GM10248 (cell line): ENCODE data around the gene PFDN6.

Source experiments
- CTCF ChIA-PET: fragments of 300-600 bp; sonication (Branson Sonifier 250); formaldehyde crosslinking; extraction: SDS; loops from one replicate; lab custom pipeline; 2021; ENCODE audit warnings: antibody characterized with exemption; lab: Yijun Ruan, JAX
- POLR2A ChIA-PET: fragments of 350-650 bp; sonication (Branson Sonifier 250); formaldehyde crosslinking; extraction: SDS; loops from one replicate; lab custom pipeline; 2020; ENCODE audit warnings: antibody characterized with exemption; lab: Yijun Ruan, JAX
- DNase-seq: peaks from one replicate; pipeline ENCODE4 v3.0.0; 2012; ENCODE audit errors: extremely low spot score
- CTCF ChIP-seq: IDR thresholded peaks from 2 replicates; pipeline ENCODE4 v1.5.1; 2012; ENCODE audit warnings: mild to moderate bottlenecking, low read depth; ENCODE audit errors: extremely low read depth, missing control alignments, control extremely low read depth

Gene PFDN6

GRCh38 chr6:33317419-33317668 is 27.9 kb downstream of the PFDN6 start:
- no peak for DNase-seq
- CTCF ChIA-PET: interaction anchor here (0.8 to 3.3 kb wide), 4 partner anchors 12 to 383 kb away, joined by 3 to 13 read pairs (median 10); partner anchors contain the start of gene RGL2
- no peak for TF ChIP-seq CTCF
- POLR2A ChIA-PET: interaction anchor here (0.7 to 1.6 kb wide), 9 partner anchors 16 to 517 kb away, joined by 3 to 17 read pairs (median 4); partner anchors contain the start of genes B3GALT4, HLA-DPB1, RGL2 and RPS18

DNA sequence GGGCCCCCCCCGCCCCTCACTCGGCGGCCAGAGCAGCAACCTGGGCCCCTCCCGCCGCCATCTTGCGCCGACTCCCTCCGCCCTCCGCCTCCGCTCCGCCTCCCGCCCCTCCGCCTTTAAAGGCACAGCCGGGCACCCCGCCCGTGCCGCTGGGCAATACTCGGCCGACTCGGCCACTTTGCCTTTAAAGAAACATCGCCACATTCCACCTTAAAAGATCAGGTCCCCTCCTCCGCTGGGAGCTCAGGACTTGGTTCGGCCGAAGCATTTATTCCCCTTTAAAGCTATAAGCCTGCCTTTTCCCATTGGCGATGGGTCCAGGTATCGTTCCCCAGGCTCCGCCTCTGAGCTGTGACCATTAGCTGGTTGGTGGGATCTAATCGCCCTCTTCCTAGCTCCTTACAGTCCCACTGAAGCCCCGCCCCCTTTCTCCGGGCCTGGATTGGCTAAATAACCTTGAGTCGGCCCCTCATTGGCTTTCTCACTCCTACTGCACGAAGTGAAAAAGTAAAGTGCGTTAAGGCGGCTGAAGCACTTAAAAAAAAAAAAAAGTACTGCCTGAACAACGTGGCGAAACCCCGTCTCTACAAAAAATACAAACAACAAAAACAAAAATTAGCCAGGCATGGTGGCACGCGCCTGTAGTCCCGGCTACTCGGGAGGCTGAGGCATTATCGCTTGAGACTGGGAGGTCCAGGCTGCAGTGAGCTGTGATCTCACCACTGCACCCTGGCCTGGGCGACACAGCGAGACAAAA is 28.4 kb downstream of the PFDN6 start, which contains the start of gene ZBTB22:
Gene ZBTB22, minus strand, starts transcription at position 76 of the 757 bp plus-strand sequence. CDS start 828 bp downstream, outside the sequence.
- POLR2A ChIA-PET: interaction anchor here (0.6 to 1.6 kb wide), 9 partner anchors 17 to 518 kb away, joined by 3 to 17 read pairs (median 6); partner anchors contain the start of genes B3GALT4, HLA-DPB1, RGL2 and RPS18
- CTCF ChIA-PET: interaction anchor here (0.8 to 3.3 kb wide), 7 partner anchors 13 to 382 kb away, joined by 3 to 13 read pairs (median 4); partner anchors contain the start of genes B3GALT4 and RGL2
- no peak for TF ChIP-seq CTCF
- DNase-seq: peak; percentile 89

DNA sequence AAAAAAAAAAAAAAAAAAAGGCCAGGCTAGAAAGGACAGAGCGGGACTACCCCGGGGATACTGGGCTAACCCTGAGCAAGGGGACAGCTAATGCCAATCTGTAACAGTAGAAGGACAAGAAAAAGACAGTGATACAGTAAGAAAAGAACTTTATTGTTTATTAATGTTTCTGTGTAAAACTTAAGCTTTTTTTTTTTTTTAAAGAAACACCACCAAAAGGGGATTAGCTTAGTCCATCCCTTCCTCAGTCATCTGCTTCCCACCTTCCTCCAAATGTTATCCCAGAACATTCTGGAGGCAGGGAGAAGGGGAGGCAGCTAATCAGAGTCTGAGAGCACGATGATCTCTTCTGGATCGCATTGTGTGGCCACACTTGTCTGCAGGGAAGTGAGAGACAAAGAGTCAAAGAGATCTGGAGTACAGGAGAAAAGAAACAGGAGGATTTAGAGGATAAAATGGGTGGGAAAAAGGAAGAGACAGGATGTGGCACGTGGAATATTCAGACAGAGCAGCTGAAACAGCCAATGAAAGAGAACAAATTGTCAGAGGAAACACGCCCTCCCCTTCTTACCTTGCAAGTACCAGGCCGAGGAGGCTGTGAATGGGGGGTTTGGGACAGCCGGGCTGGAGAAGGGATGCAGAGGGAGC is 29.1 kb downstream of the PFDN6 start:
- no peak for DNase-seq
- ChIA-PET POLR2A (interaction anchor here (0.6 to 1.6 kb wide), 8 partner anchors 18 to 243 kb away, joined by 3 to 17 read pairs (median 6); partner anchors contain the start of genes B3GALT4, HLA-DPB1, RGL2 and RPS18), CTCF (interaction anchor here (0.8 to 3.3 kb wide), 7 partner anchors 13 to 208 kb away, joined by 3 to 13 read pairs (median 4); partner anchors contain the start of genes B3GALT4 and RGL2)
- no peak for TF ChIP-seq CTCF

- TF ChIP-seq CTCF: no peak
- ChIA-PET POLR2A (no interaction called here), CTCF (interaction anchor here (2.0 kb wide), 1 partner anchor 21 kb away, joined by 6 read pairs; the partner anchor contains the start of gene RGL2)
- DNase-seq: no peak
These were observed 30.5 kb downstream of the PFDN6 start for GRCh38 chr6:33319939-33320314.

GRCh38 chr6:33320315-33321181 is 31.1 kb downstream of the PFDN6 start:
- ChIA-PET CTCF (interaction anchor here (1.0 to 2.0 kb wide), 2 partner anchors 8 to 22 kb away, joined by 3 to 6 read pairs; partner anchors contain the start of gene RGL2), POLR2A (interaction anchor here (0.6 kb wide), 1 partner anchor 67 kb away, joined by 3 read pairs; no protein-coding TSS in a partner anchor)
- TF ChIP-seq CTCF: no peak
- no peak for DNase-seq

DNA sequence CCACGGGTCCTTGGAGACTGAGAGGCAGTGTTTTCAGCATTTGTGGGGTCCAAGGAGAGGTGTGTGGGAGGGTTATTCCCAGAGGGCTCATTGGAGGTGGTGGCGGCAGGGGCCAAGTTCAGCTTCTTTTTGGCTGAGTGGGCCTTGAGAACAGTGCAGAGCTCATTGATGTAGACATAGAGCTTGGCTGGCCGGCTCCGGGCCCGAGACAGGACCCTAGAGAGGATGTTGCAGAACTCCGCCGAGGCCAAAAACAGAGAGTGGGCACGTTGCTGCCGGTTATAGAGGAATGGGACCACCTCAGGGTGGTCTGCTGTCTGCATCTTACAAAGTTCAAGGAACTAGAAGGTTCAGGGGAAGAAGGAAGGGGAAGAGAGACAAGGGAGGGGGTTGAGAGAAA is 31.8 kb downstream of the PFDN6 start:
- ChIA-PET CTCF (interaction anchor here (1.0 to 2.0 kb wide), 2 partner anchors 8 to 22 kb away, joined by 3 to 6 read pairs; partner anchors contain the start of gene RGL2), POLR2A (interaction anchor here (0.6 kb wide), 1 partner anchor 67 kb away, joined by 3 read pairs; no protein-coding TSS in a partner anchor)
- DNase-seq: no peak
- no peak for TF ChIP-seq CTCF
